ENCODE data around the gene PFDN6. TPM values are rescaled to one million over a fixed set of nuclear protein-coding genes. Genes with fewer than 3 reads are reported as not detected.
A peak's percentile ranks its signal among the peaks of the same experiment; 100 is the strongest.

Gene PFDN6
- total and polyA plus RNA-seq, 2 of the 13 experiments (the other 11 are each of a cell fraction or from before 2014, with no cell fraction given), result 75.5 to 87.0 TPM

- ATAC-seq, result peak; percentile 65
- no peak overlapping the region for H2AFZ ChIP-seq (ENCODE audit: low read length)
- BruUV-seq (replicated peaks), result no TSS peak
- no peaks in the 10 kb centered on the region; a peak in 1 of 5 replicates for H3K27me3 ChIP-seq (ENCODE audit: control insufficient read depth in 1 of 2, insufficient read depth in 2 of 2, low read length in 2 of 2)
- CTCF ChIA-PET (ENCODE audit: low intra/inter-chr PET ratio, low total read pairs), result no interaction called here
- intact Hi-C loops (cut with micrococcal nuclease; ENCODE audit: unreplicated experiment) (loop anchor here (1.0 to 5.0 kb wide), 2 partner anchors 32 to 40 kb away; partner anchors contain the start of genes RPS18 and VPS52), in situ Hi-C loops (cut with HindIII; ENCODE audit: extremely low pct_ligation_motif_present, low pct_unique_long_range_greater_than_20kb) (no loop called here)
- peak overlapping the region; percentile 94 for H3K4me2 ChIP-seq (ENCODE audit: low read depth, low read length)
- H3K4me3 ChIP-seq (replicated peaks in 1 of 3; ENCODE audit: insufficient read depth in 1 of 3, low read depth in 2 of 3, low read length in 3 of 3), result peak overlapping the region; percentile 92 to 98 (median 98)
- 0 out of 5 replicates have a peak, but pooled peaks cover 0 to 2% of the 10 kb centered on the region in 2 experiments for H3K36me3 ChIP-seq (replicated peaks in 1 of 2; ENCODE audit: control insufficient read depth in 1 of 2, insufficient read depth in 2 of 2, low read length in 2 of 2)
- H3K9me3 ChIP-seq (ENCODE audit: low read length), result no peaks in the 10 kb centered on the region
- H3K4me1 ChIP-seq (ENCODE audit: insufficient read depth, low read length), result peaks cover 24% of the 10 kb centered on the region
- H3K79me2 ChIP-seq (ENCODE audit: insufficient read depth, low read length), result peaks cover 20% of the 10 kb centered on the region
- peak overlapping the region; percentile 92 for H3K9ac ChIP-seq (ENCODE audit: insufficient read depth, low read depth, low read length)
- FAIRE-seq, result peak; percentile 83
- H4K20me1 ChIP-seq (ENCODE audit: insufficient read depth, low read length), result peaks cover 3% of the 10 kb centered on the region; the same call in 1 of the 2 replicates
- peak overlapping the region; percentile 83 for H3K27ac ChIP-seq (ENCODE audit: extremely low read length, insufficient read depth, low read length)
- POLR2A ChIA-PET, result interaction anchor here (0.6 to 2.7 kb wide), 10 partner anchors 10 to 340 kb away, joined by 3 to 40 read pairs (median 9); partner anchors contain the start of genes CUTA, PFDN6, PHF1 and RGL2
- WGBS (ENCODE audit: low lambda C conversion rate), result 7% methylated on average over 26 of the region's 29 CpGs
- peak; percentile 84 for DNase-seq (ENCODE audit: low spot score)
- TF ChIP-seq RNF2 (conservative IDR thresholded peaks at IDR 0.05; ENCODE audit: low read depth), result 0 out of 2 replicates have a peak, but pooled peaks have one; percentile 50
- 0 out of 2 replicates have a peak, but pooled peaks have one; percentile 22 for TF ChIP-seq CEBPG (CRISPR knock-in tag; IDR thresholded peaks at IDR 0.05)
- TF ChIP-seq GMEB2 (CRISPR knock-in tag; IDR thresholded peaks at IDR 0.05; ENCODE audit: low read depth), result peak; percentile 17; the same call in 1 of the 2 replicates
- no peak for TF ChIP-seq ZNF780A (CRISPR knock-in tag; IDR thresholded peaks at IDR 0.05)
- peak; percentile 53 for TF ChIP-seq KDM2A (CRISPR knock-in tag; IDR thresholded peaks at IDR 0.05; ENCODE audit: borderline replicate concordance, low read depth)
- peak; percentile 41; the same call in 1 of the 2 replicates for TF ChIP-seq DRAP1 (CRISPR knock-in tag; IDR thresholded peaks at IDR 0.05)
- TF ChIP-seq ZNF749 (CRISPR knock-in tag; IDR thresholded peaks at IDR 0.05; ENCODE audit: borderline replicate concordance), result peak; percentile 53; the same call in 1 of the 2 replicates
- TF ChIP-seq RERE (CRISPR knock-in tag; IDR thresholded peaks at IDR 0.05; ENCODE audit: low read depth), result peak; percentile 33; the same call in 1 of the 2 replicates
- TF ChIP-seq HIC2 (CRISPR knock-in tag; IDR thresholded peaks at IDR 0.05; ENCODE audit: low read depth), result peak; percentile 37; the same call in 1 of the 2 replicates
- peak; percentile 34; the same call in 1 of the 2 replicates for TF ChIP-seq HNF4A (CRISPR knock-in tag; IDR thresholded peaks at IDR 0.05)
- TF ChIP-seq TARDBP (CRISPR knock-in tag; IDR thresholded peaks at IDR 0.05), result peak; percentile 70; the same call in 1 of the 2 replicates
- no peak; the same call in 1 of the 2 replicates for TF ChIP-seq DMAP1 (CRISPR knock-in tag; IDR thresholded peaks at IDR 0.05)
- no peak for TF ChIP-seq ZNF350 (CRISPR knock-in tag; IDR thresholded peaks at IDR 0.05; ENCODE audit: borderline replicate concordance, low read depth)
Measured at GRCh38 chr6:33312361-33313104, 23.1 kb downstream of the PFDN6 start.
